ENCODE measurements around the gene SUGT1.

DNA sequence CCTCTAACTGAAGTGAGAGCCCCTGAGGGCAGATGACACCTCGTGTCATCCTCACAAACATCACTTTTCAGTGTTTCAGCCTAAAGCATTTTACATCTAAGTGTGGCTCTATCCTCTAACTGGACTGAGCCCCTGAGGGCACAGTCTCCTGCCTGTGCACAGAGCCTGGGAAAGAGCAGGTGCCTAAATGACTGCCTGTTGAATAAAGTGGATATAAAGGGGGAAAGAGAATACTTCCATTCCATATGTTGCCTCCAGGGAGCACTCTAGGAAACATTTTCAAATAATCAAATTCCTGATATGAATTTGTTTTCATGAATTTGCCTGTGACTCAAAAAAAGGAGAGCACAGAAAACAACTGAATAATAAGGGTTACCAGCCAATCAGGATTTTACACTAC lies 54.7 kb downstream of the SUGT1 start:
- TF ChIP-seq CTCF (conservative IDR thresholded peaks at IDR 0.05; ENCODE audit: low read depth, low read length) (peak; percentile 35; the same call in 1 of the 2 replicates), EZH2 (IDR thresholded peaks at IDR 0.05; ENCODE audit: borderline replicate concordance, low read depth, low read length, poor library complexity, severe bottlenecking) (no peak)
